Ovary (tissue), 9 donors: ENCODE data around the gene THAP3. TPM values are rescaled to one million over a fixed set of nuclear protein-coding genes. Genes with fewer than 3 reads are reported as not detected.

Experiments used
- DNase-seq, 5 donors: peaks; one replicate each; pipeline ENCODE4 v3.0.0-alpha.2; 2019 to 2020
- H3K27ac ChIP-seq, 2 donors: fragments of 200-600 bp; one replicate each; pipeline versions ENCODE4 v1.5.1 to v1.8.0; 2019 to 2022
- H3K27me3 ChIP-seq: fragments of 200-600 bp; one replicate; pipeline ENCODE4 v1.8.0; 2022
- H3K36me3 ChIP-seq: fragments of 200-600 bp; sonication (generic); one replicate; pipeline ENCODE4 v1.5.1; 2019
- H3K4me1 ChIP-seq: one replicate; pipeline ENCODE4 v1.8.1; 2013; ENCODE audit warnings: mild to moderate bottlenecking, moderate library complexity; ENCODE audit not compliant: insufficient read depth
- H3K4me3 ChIP-seq: fragments of 200-600 bp; sonication (generic); one replicate; pipeline ENCODE4 v1.5.1; 2017
- H3K9me3 ChIP-seq, 2 donors: fragments of 200-600 bp in 1 of 2; sonication (generic) in 1 of 2; one replicate each; pipeline versions ENCODE4 v1.5.1 to v1.8.1; 2013 to 2019; ENCODE audit warnings: mild to moderate bottlenecking in 1 of 2, moderate library complexity in 1 of 2
- CTCF ChIP-seq, 3 donors: fragments of 450-650 bp in 2 of 3; fragments of 200-600 bp in 1 of 3; IDR thresholded peaks; one replicate each; pipeline versions ENCODE4 v1.5.1 to v1.8.0; 2016 to 2022; ENCODE audit warnings: antibody characterized with exemption in 3 of 3, mild to moderate bottlenecking in 1 of 3
- EP300 ChIP-seq: sonication (generic); formaldehyde crosslinking; IDR thresholded peaks from one replicate; pipeline ENCODE4 v1.6.1; 2017; ENCODE audit warnings: antibody characterized with exemption
- POLR2A ChIP-seq: fragments of 450-650 bp; IDR thresholded peaks from one replicate; pipeline ENCODE4 v1.6.1; 2017; ENCODE audit warnings: antibody characterized with exemption, mild to moderate bottlenecking, moderate library complexity
- WGBS, 3 donors: extraction: QIAGEN DNeasy Blood & Tissue Kit in 1 of 3; methylation state at CpG; one replicate each; pipeline versions ENCODE4 v1.1.5 to v1.1.7; 2013 to 2017; 5-methylcytosine and 5-hydroxymethylcytosine counted together
- intact Hi-C, 4 donors: fragments of 100-400 bp; cut with DNase I; formaldehyde crosslinking; loops; one replicate each; pipeline versions ENCODE4 v1.11.0 to v1.15.1; 2022 to 2023
- polyA plus RNA-seq, 2 donors: library from polyadenylated mRNA; stranded (reverse); fragments of 200-250 nt in 1 of 2; fragments of 350-450 nt in 1 of 2; fragmentation: Illumina TruSeq in 1 of 2; extraction: RNeasy Lipid Tissue Mini Kit (QIAGEN cat#74804) in 1 of 2; gene quantifications; one replicate each; pipeline ENCODE4 v1.2.3, GENCODE V29; 2013 to 2014
- total RNA-seq, 7 donors: library from RNA; depleted of rRNA in 2 of 7; stranded (reverse); fragments of >200 nt in 2 of 7; fragmentation: NEBNext Ultra II Directional in 3 of 7; extraction: Animal tissue kit (Norgen Biotek cat#: 25700) in 3 of 7; gene quantifications; one replicate each; pipeline versions ENCODE4 v1.1.0 to v1.2.4, GENCODE V29; 2016 to 2023
- donor health status: DM: no; HTN: no; CAD: no; lungs with moderate emphysema.
- donor health status: DM: no; HTN: no; CAD: no.
- donor health status: Bipolar disorder and iron deficiency.
- donor health status: DM: yes; HTN: yes; CAD: no.
- donor health status: DM: no; HTN: no; CAD: no.
- donor health status: DM: yes; HTN: yes; CAD: no.

The THAP3 gene
- total and polyA plus RNA-seq, 9 donors = 5.6 to 33.6 (median 18.8) TPM

GRCh38 chr1:6672558-6672957 is 47.9 kb downstream of the THAP3 start:
- WGBS, 3 donors = 27 to 50% (median 42%) methylated on average over 2 of the region's 2 CpGs
- Histone ChIP-seq H3K4me1 (peaks cover 5% of the 10 kb centered on the region), H3K4me3 (no peak overlapping the region), H3K27me3 (no peaks in the 10 kb centered on the region), H3K36me3 (no peaks in the 10 kb centered on the region), H3K9me3 (no peaks in the 10 kb centered on the region), H3K27ac (no peak overlapping the region)
- DNase-seq = no peak
- intact Hi-C loops = no loop called here
- TF ChIP-seq POLR2A = no peak
- TF ChIP-seq CTCF (IDR thresholded peaks at IDR 0.05) = no peak
- no peak for TF ChIP-seq EP300

GRCh38 chr1:6673816-6674398 is 49.2 kb downstream of the THAP3 start:
- WGBS, 3 donors = 85 to 91% (median 86%) methylated on average over 5 of the region's 5 CpGs
- DNase-seq = no peak
- Histone ChIP-seq H3K27ac (no peak overlapping the region), H3K36me3 (no peaks in the 10 kb centered on the region), H3K27me3 (no peaks in the 10 kb centered on the region), H3K4me1 (peaks cover 5% of the 10 kb centered on the region), H3K9me3 (no peaks in the 10 kb centered on the region), H3K4me3 (no peak overlapping the region)
- TF ChIP-seq POLR2A (no peak), CTCF (IDR thresholded peaks at IDR 0.05) (no peak), EP300 (no peak)
- intact Hi-C loops = no loop called here

- intact Hi-C loops = no loop called here
- WGBS, 3 donors = 87 to 93% (median 91%) methylated on average over 1 of the region's 1 CpG
- no peak for TF ChIP-seq POLR2A
- no peak for TF ChIP-seq CTCF (IDR thresholded peaks at IDR 0.05)
- no peak for TF ChIP-seq EP300
- no peak overlapping the region for H3K27ac ChIP-seq
- peaks cover 5% of the 10 kb centered on the region for H3K4me1 ChIP-seq
- H3K9me3 ChIP-seq = no peaks in the 10 kb centered on the region
- DNase-seq = no peak
- H3K27me3 ChIP-seq = no peaks in the 10 kb centered on the region
- no peak overlapping the region for H3K4me3 ChIP-seq
- H3K36me3 ChIP-seq = no peaks in the 10 kb centered on the region
Measured at GRCh38 chr1:6674771-6675170, 50.1 kb downstream of the THAP3 start.

GRCh38 chr1:6675941-6676340 is 51.3 kb downstream of the THAP3 start:
- TF ChIP-seq POLR2A (no peak), CTCF (IDR thresholded peaks at IDR 0.05) (no peak), EP300 (no peak)
- Histone ChIP-seq H3K27me3 (no peaks in the 10 kb centered on the region), H3K27ac (no peak overlapping the region), H3K9me3 (no peaks in the 10 kb centered on the region), H3K4me3 (no peak overlapping the region), H3K4me1 (peaks cover 5% of the 10 kb centered on the region), H3K36me3 (no peaks in the 10 kb centered on the region)
- no peak for DNase-seq
- intact Hi-C loops = no loop called here
- 91 to 95% (median 94%) methylated on average over 2 of the region's 2 CpGs for WGBS, 3 donors

Other genes with a start within 250 kb of the THAP3 start
- 10 to 100 TPM in 4 of 7 donors, 1 to 10 TPM in 3; 8.2 to 16.3 (median 11.3) TPM for gene ACOT7, start 231.1 kb upstream of the THAP3 start, total RNA-seq
- 10 to 100 TPM in 1 of 2 donors, 1 to 10 TPM in 1; 6.4 to 20.7 TPM for gene ACOT7, start 231.1 kb upstream of the THAP3 start, polyA plus RNA-seq
- 1 to 10 TPM in 1 of 7 donors, under 1 TPM in 5, not detected in 1; 0.08 to 9.2 (median 0.43) TPM for gene HES2, start 204.9 kb upstream of the THAP3 start, total RNA-seq
- not detected for gene HES2, start 204.9 kb upstream of the THAP3 start, polyA plus RNA-seq
- gene ESPN, start 200.1 kb upstream of the THAP3 start, total RNA-seq = 10 to 100 TPM in 1 of 7 donors, 1 to 10 TPM in 4, under 1 TPM in 2; 0.51 to 46.2 (median 1.9) TPM
- under 1 TPM in 1 of 2 donors, not detected in 1; 0.11 TPM for gene ESPN, start 200.1 kb upstream of the THAP3 start, polyA plus RNA-seq
- 10 to 100 TPM in 2 of 7 donors, 1 to 10 TPM in 5; 4.9 to 13.1 (median 7.7) TPM for gene TNFRSF25, start 158.7 kb upstream of the THAP3 start, total RNA-seq
- 1 to 10 TPM; 1.7 to 9.4 TPM for gene TNFRSF25, start 158.7 kb upstream of the THAP3 start, polyA plus RNA-seq
- gene PLEKHG5, start 133.2 kb upstream of the THAP3 start, total RNA-seq = 10 to 100 TPM in 3 of 7 donors, 1 to 10 TPM in 4; 6.2 to 13.1 (median 9.4) TPM
- gene PLEKHG5, start 133.2 kb upstream of the THAP3 start, polyA plus RNA-seq = 10 to 100 TPM in 1 of 2 donors, 1 to 10 TPM in 1; 2.0 to 10.2 TPM
- gene NOL9, start 70.4 kb upstream of the THAP3 start, total RNA-seq = 10 to 100 TPM; 12.6 to 38.9 (median 30.0) TPM
- 10 to 100 TPM in 1 of 2 donors, 1 to 10 TPM in 1; 7.2 to 15.5 TPM for gene NOL9, start 70.4 kb upstream of the THAP3 start, polyA plus RNA-seq
- gene TAS1R1, start 69.6 kb upstream of the THAP3 start, total RNA-seq = under 1 TPM in 5 of 7 donors, not detected in 2; 0.20 to 0.42 (median 0.33) TPM
- under 1 TPM in 1 of 2 donors, not detected in 1; 0.74 TPM for gene TAS1R1, start 69.6 kb upstream of the THAP3 start, polyA plus RNA-seq
- gene ZBTB48, start 44.9 kb upstream of the THAP3 start, total RNA-seq = 10 to 100 TPM; 20.4 to 42.5 (median 33.7) TPM
- 10 to 100 TPM in 1 of 2 donors, 1 to 10 TPM in 1; 8.0 to 37.7 TPM for gene ZBTB48, start 44.9 kb upstream of the THAP3 start, polyA plus RNA-seq
- gene KLHL21, start 22.0 kb upstream of the THAP3 start, total RNA-seq = 10 to 100 TPM; 24.1 to 39.6 (median 34.4) TPM
- gene KLHL21, start 22.0 kb upstream of the THAP3 start, polyA plus RNA-seq = 10 to 100 TPM; 14.4 to 40.4 TPM
- 10 to 100 TPM; 11.0 to 32.4 (median 16.5) TPM for gene PHF13, start 11.1 kb upstream of the THAP3 start, total RNA-seq
- 10 to 100 TPM; 13.5 to 14.6 TPM for gene PHF13, start 11.1 kb upstream of the THAP3 start, polyA plus RNA-seq
- 10 to 100 TPM; 10.1 to 42.9 (median 37.1) TPM for gene DNAJC11, start 76.9 kb downstream of the THAP3 start, total RNA-seq
- gene DNAJC11, start 76.9 kb downstream of the THAP3 start, polyA plus RNA-seq = 10 to 100 TPM; 18.8 to 94.5 TPM
- 10 to 100 TPM; 51.1 to 93.2 (median 63.1) TPM for gene CAMTA1, start 160.6 kb downstream of the THAP3 start, total RNA-seq
- gene CAMTA1, start 160.6 kb downstream of the THAP3 start, polyA plus RNA-seq = 100 to 1,000 TPM in 1 of 2 donors, 10 to 100 TPM in 1; 88.5 to 150 TPM